ENCODE data around the gene ZNF710. TPM values are rescaled to one million over a fixed set of nuclear protein-coding genes. Genes with fewer than 3 reads are reported as not detected.

The ZNF710 gene
- total RNA-seq, 1 experiment from 2014 or later: 40.7 TPM

- Histone ChIP-seq H2AFZ (ENCODE audit: low read length) (no peak overlapping the region), H3K23ac (ENCODE audit: insufficient read length, low read depth, low read length) (no peak overlapping the region), H3K9me3 (ENCODE audit: control insufficient read depth, low read depth, low read length) (no peaks in the 10 kb centered on the region), H4K8ac (replicated peaks; ENCODE audit: insufficient read length, low read depth, low read length) (no peak overlapping the region), H3K4me1 (ENCODE audit: insufficient read depth, low read length) (0 out of 2 replicates have a peak, but pooled peaks cover 2% of the 10 kb centered on the region), H4K20me1 (ENCODE audit: control insufficient read depth, insufficient read depth, insufficient read length) (peaks cover 2% of the 10 kb centered on the region), H3K14ac (ENCODE audit: insufficient read depth, low read length) (no peak overlapping the region), H3K56ac (ENCODE audit: insufficient read length, low read depth, low read length) (no peak overlapping the region), H2AK5ac (ENCODE audit: insufficient read length, low read length) (no peak overlapping the region), H4K91ac (ENCODE audit: insufficient read length, low read depth, low read length) (no peak overlapping the region), H3K27ac (ENCODE audit: insufficient read length, low read depth, low read length) (no peak overlapping the region), H2BK15ac (ENCODE audit: low read depth, low read length) (no peak overlapping the region), H3K9ac (ENCODE audit: extremely low read depth, insufficient read length, low read length) (no peak overlapping the region), H4K5ac (ENCODE audit: insufficient read length, low read depth, low read length) (no peak overlapping the region), H3K4ac (ENCODE audit: low read depth, low read length) (no peak overlapping the region), H2BK12ac (ENCODE audit: insufficient read length, low read depth, low read length) (no peak overlapping the region), H2BK5ac (ENCODE audit: insufficient read length, low read length) (no peak overlapping the region), H3K27me3 (ENCODE audit: insufficient read depth, low read length) (no peaks in the 10 kb centered on the region), H3K79me2 (ENCODE audit: insufficient read depth, low read length) (no peaks in the 10 kb centered on the region; the same call in 1 of the 2 replicates), H2BK20ac (ENCODE audit: low read depth, low read length, poor library complexity, severe bottlenecking) (no peak overlapping the region), H3K79me1 (ENCODE audit: insufficient read depth, low read depth, low read length, poor library complexity, severe bottlenecking) (no peaks in the 10 kb centered on the region), H3K18ac (ENCODE audit: insufficient read length, low read depth, low read length) (no peak overlapping the region), H3T11ph (ENCODE audit: low read length) (no peak overlapping the region), H2BK120ac (ENCODE audit: low read depth, low read length, poor library complexity, severe bottlenecking) (no peak overlapping the region), H3K23me2 (ENCODE audit: insufficient read length, low read depth, low read length, poor library complexity, severe bottlenecking) (no peaks in the 10 kb centered on the region), H3K4me2 (ENCODE audit: insufficient read depth, insufficient read length, low read length) (no peak overlapping the region)
- H3K36me3 Mint-ChIP-seq (ENCODE audit: insufficient read depth in 1 of 3, low read depth in 3 of 3): peaks cover 0 to 4% (median 0%) of the 10 kb centered on the region in 3 experiments; a peak in 1 of 7 replicates
- no CpG with 5 or more reads among the region's 7 CpGs for WGBS (ENCODE audit: extremely low coverage, insufficient read length, low lambda C conversion rate)
- no peak overlapping the region for H3K4me3 Mint-ChIP-seq
- peaks cover 33 to 36% of the 10 kb centered on the region in 2 experiments for H3K4me1 Mint-ChIP-seq
- DNase-seq: no peak
- peak overlapping the region in 1 of 3 experiments; percentile 13; a peak in 1 of 7 replicates for H3K27ac Mint-ChIP-seq
- no peaks in the 10 kb centered on the region for H3K27me3 Mint-ChIP-seq (ENCODE audit: low read depth)
- no peaks in the 10 kb centered on the region for H3K9me3 Mint-ChIP-seq
- no peak for TF ChIP-seq CTCF (conservative IDR thresholded peaks at IDR 0.05)
Measured at GRCh38 chr15:90054618-90055097, 53.5 kb downstream of the ZNF710 start.
